ENCODE data around the gene MICAL2. TPM values are rescaled to one million over a fixed set of nuclear protein-coding genes. Genes with fewer than 3 reads are reported as not detected.

The MICAL2 gene
- total RNA-seq, 2 experiments from 2014 or later = 213 to 220 TPM

GRCh38 chr11:12222055-12222792 is 111.8 kb downstream of the MICAL2 start:
- Mint-ChIP-seq H3K9me3 (no peaks in the 10 kb centered on the region), H3K4me1 (ENCODE audit: low read depth) (peaks cover 52% of the 10 kb centered on the region), H3K27me3 (no peaks in the 10 kb centered on the region), H3K36me3 (peaks cover 67% of the 10 kb centered on the region), H3K27ac (peak overlapping the region; percentile 33), H3K4me3 (no peak overlapping the region)
- no peak for DNase-seq
- ChIA-PET CTCF (interaction anchor here (1.9 to 5.5 kb wide), 2 partner anchors 14 kb away, joined by 8 to 59 read pairs; no protein-coding TSS in a partner anchor), POLR2A (interaction anchor here (1.1 to 3.3 kb wide), 4 partner anchors 14 to 71 kb away, joined by 3 to 44 read pairs (median 18); no protein-coding TSS in a partner anchor)
- intact Hi-C loops (cut with micrococcal nuclease) = loop anchor here (5.0 kb wide), 1 partner anchor 380 kb away; the partner anchor contains the start of gene USP47

GRCh38 chr11:12223771-12224536 is 113.6 kb downstream of the MICAL2 start:
- ChIA-PET POLR2A (interaction anchor here (0.7 to 3.3 kb wide), 17 partner anchors 9 to 114 kb away, joined by 3 to 44 read pairs (median 8); partner anchors contain the start of gene MICAL2), CTCF (interaction anchor here (0.7 to 5.5 kb wide), 17 partner anchors 9 to 179 kb away, joined by 3 to 59 read pairs (median 7); no protein-coding TSS in a partner anchor)
- peak; percentile 50 for DNase-seq
- intact Hi-C loops (cut with micrococcal nuclease) = loop anchor here (1.0 to 5.0 kb wide), 8 partner anchors 12 to 382 kb away; partner anchors contain the start of gene USP47
- Mint-ChIP-seq H3K27me3 (no peaks in the 10 kb centered on the region), H3K27ac (peak overlapping the region; percentile 98), H3K4me3 (peak overlapping the region; percentile 78), H3K9me3 (no peaks in the 10 kb centered on the region), H3K36me3 (peaks cover 76% of the 10 kb centered on the region), H3K4me1 (ENCODE audit: low read depth) (peaks cover 52% of the 10 kb centered on the region)

- CTCF ChIA-PET = interaction anchor here (0.7 to 5.5 kb wide), 17 partner anchors 9 to 177 kb away, joined by 3 to 59 read pairs (median 6); no protein-coding TSS in a partner anchor
- intact Hi-C loops (cut with micrococcal nuclease) = loop anchor here (1.0 to 5.0 kb wide), 8 partner anchors 12 to 382 kb away; partner anchors contain the start of gene USP47
These were observed 114.1 kb downstream of the MICAL2 start for GRCh38 chr11:12224537-12224893.

GRCh38 chr11:12225046-12225739 is 114.8 kb downstream of the MICAL2 start:
- H3K9me3 Mint-ChIP-seq = no peaks in the 10 kb centered on the region
- ChIA-PET CTCF (interaction anchor here (0.7 to 5.5 kb wide), 12 partner anchors 8 to 177 kb away, joined by 3 to 59 read pairs (median 7); no protein-coding TSS in a partner anchor), POLR2A (interaction anchor here (0.6 to 3.3 kb wide), 13 partner anchors 10 to 138 kb away, joined by 3 to 44 read pairs (median 13); partner anchors contain the start of gene MICAL2)
- peaks cover 75% of the 10 kb centered on the region for H3K36me3 Mint-ChIP-seq
- H3K4me1 Mint-ChIP-seq (ENCODE audit: low read depth) = peaks cover 52% of the 10 kb centered on the region
- no peak for DNase-seq
- intact Hi-C loops (cut with micrococcal nuclease) = no loop called here
- H3K4me3 Mint-ChIP-seq = no peak overlapping the region
- no peaks in the 10 kb centered on the region for H3K27me3 Mint-ChIP-seq
- peak overlapping the region; percentile 98 for H3K27ac Mint-ChIP-seq

More at GRCh38 chr11:12224537-12224893, 114.1 kb downstream of the MICAL2 start:
- Mint-ChIP-seq H3K27me3 (no peaks in the 10 kb centered on the region), H3K4me3 (peak overlapping the region; percentile 78), H3K9me3 (no peaks in the 10 kb centered on the region), H3K4me1 (ENCODE audit: low read depth) (peaks cover 52% of the 10 kb centered on the region), H3K27ac (peak overlapping the region; percentile 98), H3K36me3 (peaks cover 76% of the 10 kb centered on the region)
- POLR2A ChIA-PET = interaction anchor here (0.7 to 3.3 kb wide), 18 partner anchors 8 to 137 kb away, joined by 3 to 44 read pairs (median 7); partner anchors contain the start of gene MICAL2
- DNase-seq = peak; percentile 98

- ChIA-PET POLR2A (interaction anchor here (0.6 to 3.2 kb wide), 2 partner anchors 24 to 27 kb away, joined by 4 to 23 read pairs; no protein-coding TSS in a partner anchor), CTCF (interaction anchor here (1.4 to 5.5 kb wide), 3 partner anchors 10 to 138 kb away, joined by 5 to 59 read pairs (median 16); no protein-coding TSS in a partner anchor)
- Mint-ChIP-seq H3K36me3 (peaks cover 76% of the 10 kb centered on the region), H3K9me3 (no peaks in the 10 kb centered on the region), H3K27ac (peak overlapping the region; percentile 68), H3K27me3 (no peaks in the 10 kb centered on the region), H3K4me3 (no peak overlapping the region), H3K4me1 (ENCODE audit: low read depth) (peaks cover 47% of the 10 kb centered on the region)
- intact Hi-C loops (cut with micrococcal nuclease) = no loop called here
- no peak for DNase-seq
These were observed 115.7 kb downstream of the MICAL2 start for GRCh38 chr11:12226093-12226492.

GRCh38 chr11:12229450-12230229 is 119.2 kb downstream of the MICAL2 start:
- DNase-seq = no peak
- CTCF ChIA-PET = interaction anchor here (1.2 kb wide), 1 partner anchor 59 kb away, joined by 3 read pairs; no protein-coding TSS in a partner anchor
- Mint-ChIP-seq H3K27ac (no peak overlapping the region), H3K36me3 (peaks cover 73% of the 10 kb centered on the region), H3K4me1 (ENCODE audit: low read depth) (peaks cover 27% of the 10 kb centered on the region), H3K4me3 (no peak overlapping the region), H3K9me3 (no peaks in the 10 kb centered on the region), H3K27me3 (no peaks in the 10 kb centered on the region)
- intact Hi-C loops (cut with micrococcal nuclease) = no loop called here
- POLR2A ChIA-PET = no interaction called here

- Mint-ChIP-seq H3K27ac (peak overlapping the region; percentile 59), H3K27me3 (no peaks in the 10 kb centered on the region), H3K36me3 (peaks cover 69% of the 10 kb centered on the region), H3K9me3 (no peaks in the 10 kb centered on the region), H3K4me3 (no peak overlapping the region), H3K4me1 (ENCODE audit: low read depth) (peaks cover 38% of the 10 kb centered on the region)
- ChIA-PET CTCF (interaction anchor here (2.7 kb wide), 1 partner anchor 184 kb away, joined by 11 read pairs; no protein-coding TSS in a partner anchor), POLR2A (interaction anchor here (1.2 kb wide), 1 partner anchor 179 kb away, joined by 3 read pairs; no protein-coding TSS in a partner anchor)
- DNase-seq = no peak
- intact Hi-C loops (cut with micrococcal nuclease) = no loop called here
These were observed 121.8 kb downstream of the MICAL2 start for GRCh38 chr11:12232160-12232559.

- ChIA-PET POLR2A (interaction anchor here (1.1 to 1.2 kb wide), 2 partner anchors 9 to 180 kb away, joined by 3 to 5 read pairs; no protein-coding TSS in a partner anchor), CTCF (interaction anchor here (0.8 to 2.7 kb wide), 5 partner anchors 9 to 266 kb away, joined by 3 to 11 read pairs (median 7); no protein-coding TSS in a partner anchor)
- DNase-seq = no peak
- no peak overlapping the region for H3K4me3 Mint-ChIP-seq
- no peaks in the 10 kb centered on the region for H3K9me3 Mint-ChIP-seq
- peaks cover 63% of the 10 kb centered on the region for H3K36me3 Mint-ChIP-seq
- H3K27me3 Mint-ChIP-seq = no peaks in the 10 kb centered on the region
- intact Hi-C loops (cut with micrococcal nuclease) = no loop called here
- no peak overlapping the region for H3K27ac Mint-ChIP-seq
- H3K4me1 Mint-ChIP-seq (ENCODE audit: low read depth) = peaks cover 38% of the 10 kb centered on the region
These were observed 122.6 kb downstream of the MICAL2 start for GRCh38 chr11:12232817-12233601.

- Mint-ChIP-seq H3K4me1 (ENCODE audit: low read depth) (peaks cover 38% of the 10 kb centered on the region), H3K9me3 (no peaks in the 10 kb centered on the region), H3K36me3 (peaks cover 64% of the 10 kb centered on the region), H3K27me3 (no peaks in the 10 kb centered on the region), H3K27ac (peak overlapping the region; percentile 38), H3K4me3 (no peak overlapping the region)
- ChIA-PET POLR2A (interaction anchor here (1.1 kb wide), 2 partner anchors 10 to 27 kb away, joined by 4 to 5 read pairs; no protein-coding TSS in a partner anchor), CTCF (interaction anchor here (0.8 to 2.7 kb wide), 6 partner anchors 10 to 267 kb away, joined by 3 to 11 read pairs (median 6); no protein-coding TSS in a partner anchor)
- no peak for DNase-seq
- intact Hi-C loops (cut with micrococcal nuclease) = no loop called here
These were observed 123.2 kb downstream of the MICAL2 start for GRCh38 chr11:12233602-12233925.

- Mint-ChIP-seq H3K4me1 (ENCODE audit: low read depth) (peaks cover 38% of the 10 kb centered on the region), H3K4me3 (no peak overlapping the region), H3K27ac (peak overlapping the region; percentile 38), H3K9me3 (no peaks in the 10 kb centered on the region), H3K36me3 (peaks cover 63% of the 10 kb centered on the region), H3K27me3 (no peaks in the 10 kb centered on the region)
- CTCF ChIA-PET = interaction anchor here (0.8 to 2.7 kb wide), 2 partner anchors 179 to 186 kb away, joined by 3 to 11 read pairs; no protein-coding TSS in a partner anchor
- DNase-seq = no peak
- POLR2A ChIA-PET = interaction anchor here (0.7 to 1.1 kb wide), 2 partner anchors 10 to 27 kb away, joined by 3 to 4 read pairs; no protein-coding TSS in a partner anchor
- intact Hi-C loops (cut with micrococcal nuclease) = no loop called here
These were observed 123.8 kb downstream of the MICAL2 start for GRCh38 chr11:12234221-12234620.

All from activated CD4-positive, alpha-beta memory T cell treated with anti-CD3 and anti-CD28 coated beads for 36 hours (primary cell).